Ovary (tissue), 9 donors: ENCODE data around the gene MYO9B. TPM values are rescaled to one million over a fixed set of nuclear protein-coding genes. Genes with fewer than 3 reads are reported as not detected.
A peak's percentile ranks its signal among the peaks of the same experiment; 100 is the strongest.

Experiments
- DNase-seq, 5 donors: peaks; one replicate each; pipeline ENCODE4 v3.0.0-alpha.2; 2019 to 2020
- H3K27ac ChIP-seq, 2 donors: fragments of 200-600 bp; one replicate each; pipeline versions ENCODE4 v1.5.1 to v1.8.0; 2019 to 2022
- H3K27me3 ChIP-seq: fragments of 200-600 bp; one replicate; pipeline ENCODE4 v1.8.0; 2022
- H3K36me3 ChIP-seq: fragments of 200-600 bp; sonication (generic); one replicate; pipeline ENCODE4 v1.5.1; 2019
- H3K4me1 ChIP-seq: one replicate; pipeline ENCODE4 v1.8.1; 2013; ENCODE audit warnings: mild to moderate bottlenecking, moderate library complexity; ENCODE audit not compliant: insufficient read depth
- H3K4me3 ChIP-seq: fragments of 200-600 bp; sonication (generic); one replicate; pipeline ENCODE4 v1.5.1; 2017
- H3K9me3 ChIP-seq, 2 donors: fragments of 200-600 bp in 1 of 2; sonication (generic) in 1 of 2; one replicate each; pipeline versions ENCODE4 v1.5.1 to v1.8.1; 2013 to 2019; ENCODE audit warnings: mild to moderate bottlenecking in 1 of 2, moderate library complexity in 1 of 2
- CTCF ChIP-seq, 3 donors: fragments of 450-650 bp in 2 of 3; fragments of 200-600 bp in 1 of 3; IDR thresholded peaks; one replicate each; pipeline versions ENCODE4 v1.5.1 to v1.8.0; 2016 to 2022; ENCODE audit warnings: antibody characterized with exemption in 3 of 3, mild to moderate bottlenecking in 1 of 3
- EP300 ChIP-seq: sonication (generic); formaldehyde crosslinking; IDR thresholded peaks from one replicate; pipeline ENCODE4 v1.6.1; 2017; ENCODE audit warnings: antibody characterized with exemption
- POLR2A ChIP-seq: fragments of 450-650 bp; IDR thresholded peaks from one replicate; pipeline ENCODE4 v1.6.1; 2017; ENCODE audit warnings: antibody characterized with exemption, mild to moderate bottlenecking, moderate library complexity
- WGBS, 3 donors: extraction: QIAGEN DNeasy Blood & Tissue Kit in 1 of 3; methylation state at CpG; one replicate each; pipeline versions ENCODE4 v1.1.5 to v1.1.7; 2013 to 2017; 5-methylcytosine and 5-hydroxymethylcytosine counted together
- intact Hi-C, 4 donors: fragments of 100-400 bp; cut with DNase I; formaldehyde crosslinking; loops; one replicate each; pipeline versions ENCODE4 v1.11.0 to v1.15.1; 2022 to 2023
- polyA plus RNA-seq, 2 donors: library from polyadenylated mRNA; stranded (reverse); fragments of 200-250 nt in 1 of 2; fragments of 350-450 nt in 1 of 2; fragmentation: Illumina TruSeq in 1 of 2; extraction: RNeasy Lipid Tissue Mini Kit (QIAGEN cat#74804) in 1 of 2; gene quantifications; one replicate each; pipeline ENCODE4 v1.2.3, GENCODE V29; 2013 to 2014
- total RNA-seq, 7 donors: library from RNA; depleted of rRNA in 2 of 7; stranded (reverse); fragments of >200 nt in 2 of 7; fragmentation: NEBNext Ultra II Directional in 3 of 7; extraction: Animal tissue kit (Norgen Biotek cat#: 25700) in 3 of 7; gene quantifications; one replicate each; pipeline versions ENCODE4 v1.1.0 to v1.2.4, GENCODE V29; 2016 to 2023
- donor health status: DM: no; HTN: no; CAD: no; lungs with moderate emphysema.
- donor health status: DM: no; HTN: no; CAD: no.
- donor health status: Bipolar disorder and iron deficiency.
- donor health status: DM: yes; HTN: yes; CAD: no.
- donor health status: DM: no; HTN: no; CAD: no.
- donor health status: DM: yes; HTN: yes; CAD: no.

The MYO9B gene
- total and polyA plus RNA-seq, 9 donors, result 17.9 to 56.3 (median 34.1) TPM

GRCh38 chr19:17243830-17244617 is 168.4 kb downstream of the MYO9B start:
- peak; percentile 34 to 75 (median 59) for DNase-seq
- Histone ChIP-seq H3K27ac (peak overlapping the region; percentile 19 to 46), H3K36me3 (no peaks in the 10 kb centered on the region), H3K4me1 (peaks cover 4% of the 10 kb centered on the region), H3K4me3 (peak overlapping the region; percentile 87), H3K27me3 (no peaks in the 10 kb centered on the region), H3K9me3 (no peaks in the 10 kb centered on the region)
- intact Hi-C loops, result no loop called here
- TF ChIP-seq POLR2A (no peak), EP300 (no peak), CTCF (IDR thresholded peaks at IDR 0.05) (no peak)
- 1 to 14% (median 4%) methylated on average over 45 to 52 of the region's 52 CpGs for WGBS, 3 donors

GRCh38 chr19:17244618-17245534 is 169.3 kb downstream of the MYO9B start:
- Histone ChIP-seq H3K4me3 (peak overlapping the region; percentile 87), H3K27ac (peak overlapping the region; percentile 19 to 46), H3K36me3 (no peaks in the 10 kb centered on the region), H3K4me1 (peaks cover 4% of the 10 kb centered on the region), H3K27me3 (no peaks in the 10 kb centered on the region), H3K9me3 (no peaks in the 10 kb centered on the region)
- WGBS, 3 donors, result 0 to 1% (median 1%) methylated on average over 9 to 100 of the region's 100 CpGs
- TF ChIP-seq POLR2A, result no peak
- no peak for TF ChIP-seq EP300
- TF ChIP-seq CTCF (IDR thresholded peaks at IDR 0.05), result no peak
- intact Hi-C loops, result no loop called here
- DNase-seq, result peak; percentile 46 to 72 (median 59)

GRCh38 chr19:17245535-17245984 is 170.0 kb downstream of the MYO9B start, which contains the start of gene NR2F6:
Gene NR2F6, minus strand, starts transcription at chr19:17245919. Its CDS starts 699 bp downstream, at chr19:17245220.
- intact Hi-C loops, result no loop called here
- Histone ChIP-seq H3K27me3 (no peaks in the 10 kb centered on the region), H3K4me3 (peak within 1 kb of the TSS; percentile 87), H3K27ac (peak within 1 kb of the TSS; percentile 44 to 66), H3K36me3 (no peaks in the 10 kb centered on the region), H3K9me3 (no peaks in the 10 kb centered on the region), H3K4me1 (peaks cover 4% of the 10 kb centered on the region)
- DNase-seq, result peak in 1 of 5 donors; percentile 35
- WGBS, 3 donors, result 0 to 2% (median 1%) methylated on average over 3 to 67 of the region's 72 CpGs
- TF ChIP-seq CTCF (IDR thresholded peaks at IDR 0.05) (no peak), EP300 (no peak), POLR2A (no peak)

- Histone ChIP-seq H3K4me1 (peaks cover 4% of the 10 kb centered on the region), H3K27ac (peak overlapping the region; percentile 44 to 66), H3K27me3 (no peaks in the 10 kb centered on the region), H3K9me3 (no peaks in the 10 kb centered on the region), H3K36me3 (no peaks in the 10 kb centered on the region), H3K4me3 (peak overlapping the region; percentile 87)
- no peak for TF ChIP-seq EP300
- TF ChIP-seq POLR2A, result no peak
- TF ChIP-seq CTCF (IDR thresholded peaks at IDR 0.05), result no peak
- intact Hi-C loops, result no loop called here
- DNase-seq, result peak in 1 of 5 donors; percentile 48
- WGBS, 3 donors, result 19 to 22% (median 20%) methylated on average over 21 of the region's 21 CpGs
Observed at GRCh38 chr19:17246681-17247425, 171.3 kb downstream of the MYO9B start.
